Measurements from ENCODE around the gene CENPX.

CENPX gene

DNA sequence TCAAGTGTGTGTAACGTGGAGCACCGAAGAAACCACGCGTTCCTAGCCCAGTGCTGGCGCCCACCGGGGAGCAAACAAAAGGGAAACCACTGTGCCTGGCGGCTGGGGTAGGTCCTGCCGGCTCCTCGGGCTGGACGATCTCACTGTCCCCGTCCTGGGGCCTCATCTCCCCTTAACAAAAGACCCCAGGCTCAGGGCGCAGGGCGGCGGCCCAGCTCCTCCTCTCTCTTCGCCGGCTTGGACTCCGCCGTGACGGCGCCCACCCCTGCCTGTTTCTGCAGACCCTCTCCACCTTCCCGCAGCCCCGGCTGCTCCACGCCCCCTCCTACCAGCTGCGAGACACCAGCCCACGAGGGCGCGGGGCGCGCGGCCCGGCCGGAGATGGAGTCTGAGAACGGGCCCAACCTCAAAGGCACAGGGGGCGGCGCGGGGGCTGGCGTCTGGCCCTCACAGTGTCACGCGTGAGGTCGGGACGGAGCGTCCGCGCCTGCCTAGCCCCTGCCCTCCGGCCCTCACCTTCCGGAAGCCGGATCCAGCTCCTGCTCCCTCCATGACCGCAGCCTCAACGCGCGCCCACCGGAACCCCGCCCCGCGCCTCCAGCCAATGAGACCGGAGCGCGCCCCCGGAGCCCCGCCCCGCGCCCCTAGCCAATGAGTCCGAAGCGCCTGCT is at the start of gene CENPX:
CENPX (minus strand) TSS at position 569 of the 671 bp plus-strand sequence; CDS start at position 552, 17 bp downstream.
- peak; percentile 36 for DNase-seq

DNA sequence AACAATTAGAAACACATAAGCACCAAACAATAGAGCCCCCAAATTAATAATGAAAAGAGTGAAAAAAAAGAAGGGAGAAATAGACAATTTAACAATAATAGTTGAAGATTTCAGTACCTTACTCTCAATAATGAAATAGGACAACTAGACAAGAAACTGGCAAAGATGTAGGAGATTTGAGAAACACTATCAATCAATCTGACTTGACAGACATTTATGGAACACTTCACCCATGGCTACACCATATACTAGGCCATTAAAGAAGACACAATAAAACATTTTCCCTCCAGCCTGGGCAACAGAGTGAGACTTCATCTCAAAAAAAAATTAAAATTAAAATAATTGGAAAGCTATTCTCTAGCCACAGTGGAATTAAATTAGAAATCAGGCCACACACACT is 47.9 kb upstream of the CENPX start:
- DNase-seq: no peak

DNA sequence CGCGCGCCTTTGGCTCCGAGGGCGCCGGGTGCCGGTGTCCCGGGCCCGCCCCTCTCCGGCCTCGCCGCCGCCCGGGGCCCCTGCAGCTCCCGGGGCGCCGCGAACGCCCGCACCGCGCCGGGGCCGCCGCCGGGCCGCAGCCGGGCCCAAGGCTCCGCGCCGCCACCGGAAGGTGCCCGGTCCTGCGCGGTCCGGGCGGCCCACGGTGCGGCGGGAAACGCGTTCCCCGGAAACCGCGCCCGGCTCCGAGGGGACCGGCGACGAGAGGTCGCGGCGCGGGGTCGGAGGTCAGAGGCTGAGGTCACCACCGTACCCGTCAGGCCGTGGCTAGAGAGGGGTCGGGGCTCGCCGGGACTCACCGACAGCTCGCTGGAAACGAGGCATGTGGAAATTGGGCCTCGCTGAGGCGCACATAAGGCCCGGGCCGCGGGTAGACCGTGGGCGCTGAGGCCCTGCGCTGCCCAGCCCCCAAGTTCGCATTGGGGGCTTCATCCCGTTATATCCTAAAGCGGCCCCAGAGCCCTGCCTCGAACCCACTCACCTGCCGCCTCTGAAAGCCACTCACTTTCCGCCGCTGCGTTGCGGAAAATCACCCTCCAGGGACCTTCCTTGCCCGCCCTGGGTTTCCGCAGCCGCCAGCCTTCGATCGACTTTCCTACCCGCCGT is 43.1 kb upstream of the CENPX start, which contains the start of gene DUS1L:
DUS1L (minus strand) TSS at position 167 of the 666 bp plus-strand sequence. CDS start 745 bp downstream, outside the sequence.
- peak; percentile 76 for DNase-seq

DNA sequence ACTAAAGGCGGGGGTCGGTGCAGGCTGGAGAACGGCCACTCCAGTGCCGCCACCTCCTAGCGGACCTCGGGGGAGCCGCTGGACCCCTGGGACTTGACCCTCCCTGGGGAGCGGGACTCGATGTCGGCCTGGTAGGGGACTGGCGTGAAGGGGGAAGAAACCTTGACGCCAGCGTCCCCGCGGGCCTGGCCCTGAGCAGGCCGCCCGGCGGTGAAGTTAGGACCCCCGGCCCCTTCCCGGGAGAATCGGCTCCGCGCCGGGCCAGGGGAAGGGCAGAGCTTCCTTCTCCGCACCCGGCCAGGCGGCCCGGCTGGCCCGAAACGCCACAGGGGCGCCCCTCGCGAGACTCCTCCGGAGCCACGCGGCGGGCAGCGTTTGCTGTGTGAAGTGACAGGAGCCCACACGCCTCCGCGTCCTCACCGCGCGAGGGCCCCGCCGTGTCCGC is 42.5 kb upstream of the CENPX start:
- no peak for DNase-seq

DNA sequence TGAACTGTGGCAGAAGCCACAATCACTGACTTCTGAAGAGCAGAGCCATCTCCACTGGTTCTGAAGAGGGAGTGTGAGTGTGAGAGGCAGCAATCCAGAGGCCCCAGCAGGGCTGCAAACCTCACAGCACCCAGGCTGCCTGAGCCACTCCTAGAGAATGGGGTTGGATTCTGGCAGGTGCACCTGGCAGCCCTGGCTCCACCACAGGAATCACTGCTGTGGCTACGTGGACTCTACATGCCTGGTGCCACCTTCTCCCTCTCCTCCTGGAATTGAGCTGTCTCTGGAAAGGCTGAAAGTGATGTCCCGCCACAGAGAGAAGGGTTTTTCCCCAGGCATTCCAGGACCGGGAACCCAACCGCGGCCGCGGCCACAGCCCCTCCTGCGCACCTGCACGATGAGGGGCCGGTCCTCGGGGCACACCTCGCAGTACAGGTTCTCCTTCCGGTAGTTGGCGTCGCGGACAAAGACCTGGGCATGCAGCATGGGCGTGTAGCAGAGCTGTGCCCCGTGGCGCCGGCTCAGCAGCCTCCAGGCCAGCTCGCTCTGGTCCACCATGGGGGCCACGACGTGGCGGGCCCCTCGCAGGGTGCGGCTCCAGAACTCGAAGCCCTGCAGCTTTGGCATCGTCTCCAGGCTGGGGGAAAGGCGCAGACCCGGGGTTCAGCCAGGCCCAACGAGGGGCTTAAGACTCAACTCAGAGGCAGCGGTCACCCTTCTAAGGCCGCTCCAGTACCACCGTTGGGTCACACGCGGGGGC is 41.9 kb upstream of the CENPX start:
- DNase-seq: no peak

DNA sequence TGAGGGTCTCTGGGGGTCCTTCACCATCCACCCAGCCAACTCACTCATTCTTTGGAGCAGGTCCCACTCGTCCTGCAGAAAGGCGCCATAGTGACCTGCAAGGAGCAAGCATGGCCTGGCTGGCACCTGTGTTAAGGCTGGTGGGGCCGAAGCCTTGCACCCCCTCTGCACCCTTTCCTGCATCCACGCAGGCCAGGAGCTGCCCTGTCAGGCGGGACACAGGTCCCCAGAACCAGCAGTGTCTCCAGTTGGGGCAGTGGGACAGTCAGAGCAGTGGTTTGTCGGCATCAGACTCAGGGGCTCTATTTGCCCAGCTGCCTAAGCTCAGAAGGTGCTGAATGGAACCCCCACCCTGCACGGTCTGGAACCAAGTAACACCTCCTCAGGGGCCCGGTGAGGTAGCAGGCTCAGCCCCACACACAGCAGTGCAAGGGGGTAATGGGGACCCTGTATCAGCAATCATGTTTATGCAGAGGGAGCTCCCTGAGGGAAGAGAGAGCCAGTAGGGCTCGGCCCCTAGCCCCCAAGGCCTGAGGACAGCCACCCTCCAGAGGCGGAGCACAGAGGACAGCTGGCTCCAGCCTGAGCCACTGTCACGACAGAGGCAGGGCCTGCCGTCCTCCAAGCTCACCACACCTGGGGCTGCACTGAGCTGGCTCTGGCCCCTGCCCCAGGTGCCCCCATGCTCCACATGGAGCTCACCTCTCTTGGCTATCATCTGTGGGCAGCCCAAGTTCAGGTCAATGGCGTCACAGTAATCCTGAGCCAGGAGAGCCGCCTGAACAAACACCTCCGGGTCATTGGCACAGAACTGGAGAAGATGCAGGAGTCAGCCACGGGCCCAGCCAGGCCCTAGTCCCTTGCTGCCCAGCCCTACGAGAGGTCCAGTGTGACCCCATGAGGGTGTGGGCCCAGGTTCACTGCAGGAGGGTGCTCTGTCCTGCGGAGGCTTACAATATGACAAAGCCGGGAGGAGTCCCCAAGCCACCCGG is 41.0 kb upstream of the CENPX start:
- DNase-seq: no peak

DNA sequence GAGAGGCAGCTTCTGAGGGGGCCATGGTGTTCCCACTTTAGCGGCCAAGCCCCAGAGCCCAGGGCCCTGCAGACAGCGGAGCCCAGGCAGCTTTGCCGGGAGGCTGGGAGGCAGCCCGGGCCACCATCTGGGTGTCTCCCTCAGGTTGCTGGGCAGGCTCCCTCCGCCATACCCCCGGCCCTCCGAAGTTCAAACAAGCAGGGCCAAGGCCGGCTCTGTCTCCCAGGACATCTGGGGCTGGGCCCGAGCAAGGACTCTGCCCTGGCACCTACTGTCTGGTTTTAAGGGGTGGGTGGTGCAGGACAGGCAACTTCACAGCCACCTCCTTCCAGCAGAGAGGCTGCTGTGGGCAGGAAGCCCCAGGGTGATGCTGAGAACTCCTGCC is 40.3 kb upstream of the CENPX start:
- DNase-seq: no peak

DNA sequence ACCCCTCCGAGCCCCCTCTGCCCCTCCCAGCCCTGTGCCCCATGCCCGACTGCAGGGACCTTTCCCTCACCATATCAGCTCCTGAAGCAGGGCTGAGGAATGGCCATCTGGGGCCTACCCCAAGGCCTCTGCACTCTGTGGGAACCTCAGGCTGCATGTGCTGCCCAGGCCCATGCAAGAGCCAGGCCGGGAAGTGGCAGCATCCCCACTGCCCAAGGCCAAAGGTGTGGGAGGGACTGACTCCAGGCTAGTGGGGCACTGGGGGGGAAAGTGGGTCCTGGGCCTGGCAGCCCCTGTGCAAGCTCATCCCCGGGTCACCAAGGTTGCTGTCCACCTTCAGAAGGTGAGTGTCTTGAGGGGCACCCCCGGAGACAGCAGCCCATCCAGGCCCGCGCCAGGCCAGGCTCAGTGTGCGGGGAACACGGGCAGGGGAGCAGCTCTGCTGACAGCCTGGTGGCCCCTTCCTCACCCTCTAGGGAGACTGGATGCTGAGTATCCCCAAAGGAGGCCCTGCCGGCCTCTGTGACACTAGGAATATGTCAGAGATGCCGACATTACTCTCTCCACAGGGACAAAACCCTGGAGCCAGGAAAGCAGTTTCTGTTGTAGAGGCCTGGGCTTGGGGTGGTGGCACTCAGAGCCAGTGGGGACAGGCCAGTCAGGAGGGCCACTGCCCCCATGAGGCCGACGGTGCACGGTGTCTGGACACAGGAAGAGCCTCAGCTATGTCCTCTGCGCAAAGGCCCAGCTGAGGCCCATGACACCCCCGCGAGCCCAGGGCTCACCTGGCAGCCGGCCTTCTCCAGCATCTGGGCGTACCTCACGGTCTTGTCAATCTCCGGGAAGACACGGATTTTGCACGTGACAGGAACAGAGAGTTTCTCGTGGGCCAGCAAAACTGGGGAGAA is 39.7 kb upstream of the CENPX start:
- DNase-seq: no peak

DNA sequence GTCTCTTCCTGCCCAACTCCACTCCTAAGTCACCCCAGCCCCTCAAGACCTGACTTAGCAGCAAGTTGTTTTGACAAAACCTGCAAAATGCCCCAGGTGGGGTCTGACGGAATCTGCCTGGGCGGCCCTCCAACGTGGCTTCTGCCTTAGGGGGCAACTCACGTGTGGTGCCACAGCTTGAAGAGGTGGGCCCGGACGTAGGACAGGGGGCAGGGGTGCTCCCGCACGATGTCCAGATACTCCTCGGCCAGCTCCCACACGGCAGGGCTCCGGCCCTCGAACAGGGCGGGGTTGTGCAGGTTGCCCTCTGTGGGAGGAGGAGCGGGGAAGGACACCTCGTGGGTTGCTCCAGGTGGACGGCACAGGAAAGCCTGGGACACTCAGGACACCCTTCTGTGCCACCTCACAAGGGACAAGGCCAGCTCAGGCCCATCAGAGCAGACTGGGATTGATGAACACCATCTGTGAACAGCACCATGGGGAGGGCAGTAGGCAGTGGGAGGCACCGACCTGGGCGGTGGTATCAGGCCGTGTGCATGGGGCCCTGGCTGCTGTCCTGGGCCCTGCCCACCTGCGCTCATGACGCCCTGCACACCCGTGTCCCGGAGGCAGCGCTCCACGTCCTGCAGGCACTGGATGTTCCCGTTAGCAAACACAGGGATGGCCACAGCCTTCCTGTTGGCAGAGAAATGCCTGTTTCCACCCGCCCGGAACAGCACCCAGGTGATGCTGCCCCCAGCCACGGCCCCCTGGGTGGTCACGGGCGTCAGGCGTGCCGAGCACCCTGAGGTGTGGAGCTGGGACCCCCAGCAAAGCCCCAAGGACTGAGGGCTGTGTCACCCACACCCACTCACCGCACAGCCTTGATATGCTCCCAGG is 38.6 kb upstream of the CENPX start:
- DNase-seq: no peak

DNA sequence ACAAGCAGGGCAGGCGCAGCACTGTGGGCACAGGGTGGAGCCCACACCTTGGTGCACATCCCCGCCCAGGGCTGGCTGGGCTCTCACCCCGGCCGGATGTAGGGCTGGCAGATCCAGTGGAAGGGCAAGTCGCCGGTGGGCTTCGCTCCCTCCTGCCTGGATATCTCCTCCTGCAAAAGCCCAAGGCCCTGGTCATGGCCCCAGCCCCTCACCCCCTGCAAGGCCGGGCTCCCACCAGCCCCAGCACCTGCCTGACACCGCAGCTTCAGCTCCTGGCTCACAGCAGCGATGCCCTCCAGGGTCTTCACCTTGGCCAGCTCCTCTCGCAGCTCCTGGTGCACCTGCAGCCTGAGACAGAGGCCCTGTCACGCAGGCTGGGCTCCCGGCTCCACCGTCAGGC is 37.9 kb upstream of the CENPX start:
- DNase-seq: no peak

DNA sequence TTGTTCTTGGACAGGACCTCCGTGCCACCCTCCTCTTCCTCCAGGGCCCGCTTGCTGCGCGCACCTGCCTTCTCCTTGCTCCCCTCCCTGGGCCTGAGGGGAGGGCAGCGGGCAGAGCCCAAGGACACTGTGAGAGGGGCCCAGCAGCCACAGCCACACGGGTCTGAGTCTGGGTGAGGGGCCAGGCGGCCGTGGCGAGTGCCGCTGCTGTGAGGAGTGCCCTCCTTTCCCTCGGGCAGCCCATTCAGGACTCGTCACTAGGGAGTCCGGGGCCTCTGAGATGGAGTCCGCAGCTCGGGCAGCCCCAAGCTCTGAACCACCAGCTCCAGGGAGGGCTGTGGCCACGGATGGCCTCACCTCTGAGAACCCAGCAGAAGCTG is 37.3 kb upstream of the CENPX start:
- no peak for DNase-seq

DNA sequence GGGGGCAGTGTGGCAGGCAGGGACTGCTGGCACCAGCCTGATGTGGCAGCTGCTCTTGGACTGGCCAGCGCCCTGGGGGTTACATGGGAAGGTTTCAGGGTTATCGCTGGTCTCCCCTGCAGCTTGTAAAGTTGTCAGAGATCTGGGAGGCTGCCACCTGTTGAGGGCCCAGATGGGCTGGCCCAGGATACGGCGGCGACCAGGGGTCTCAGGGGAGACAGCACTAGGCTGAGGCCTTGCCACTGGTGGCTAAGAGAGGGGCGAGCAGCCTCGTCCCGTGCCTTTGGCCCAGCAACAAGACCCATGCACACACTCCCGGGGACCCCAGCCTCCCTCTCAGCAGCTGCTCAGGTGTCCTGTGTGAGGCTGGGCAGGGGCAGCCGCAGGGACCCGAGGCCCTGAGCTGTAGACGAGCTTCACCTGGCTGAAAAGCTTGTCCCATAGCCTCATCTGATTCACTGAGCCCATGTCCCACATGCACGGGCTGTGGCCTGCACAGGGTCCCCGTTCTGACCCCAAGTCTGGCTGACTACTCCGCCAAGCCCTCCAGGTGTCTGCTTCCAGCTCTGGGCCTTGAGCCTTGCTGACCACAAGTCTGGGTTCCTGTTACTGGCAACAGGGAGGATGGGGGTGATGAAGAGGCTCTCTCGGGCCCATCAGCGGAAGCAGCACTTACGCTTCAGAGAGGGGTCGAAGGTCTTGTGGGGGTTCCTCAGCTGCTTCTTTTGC is 36.8 kb upstream of the CENPX start:
- no peak for DNase-seq

DNA sequence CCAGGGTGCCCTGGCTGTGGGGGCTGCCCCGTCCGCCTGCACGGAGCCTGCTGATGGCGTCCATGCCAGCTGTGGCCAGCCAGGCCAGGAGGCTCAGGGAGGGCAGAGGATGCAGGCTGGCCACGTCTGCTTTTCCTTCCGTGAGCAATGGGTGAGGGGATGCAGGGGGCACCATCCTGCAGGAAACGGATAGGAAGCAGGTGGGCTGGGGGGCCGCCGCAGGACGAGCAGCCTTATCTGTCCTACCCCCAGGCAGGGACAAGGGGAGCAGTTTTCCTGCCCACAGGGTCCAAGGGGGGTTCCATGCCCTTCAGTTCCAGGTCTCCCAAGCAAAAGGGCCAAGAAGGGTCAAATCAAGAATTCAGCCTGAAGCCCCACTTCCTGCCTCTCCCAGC is 36.2 kb upstream of the CENPX start:
- no peak for DNase-seq

DNA sequence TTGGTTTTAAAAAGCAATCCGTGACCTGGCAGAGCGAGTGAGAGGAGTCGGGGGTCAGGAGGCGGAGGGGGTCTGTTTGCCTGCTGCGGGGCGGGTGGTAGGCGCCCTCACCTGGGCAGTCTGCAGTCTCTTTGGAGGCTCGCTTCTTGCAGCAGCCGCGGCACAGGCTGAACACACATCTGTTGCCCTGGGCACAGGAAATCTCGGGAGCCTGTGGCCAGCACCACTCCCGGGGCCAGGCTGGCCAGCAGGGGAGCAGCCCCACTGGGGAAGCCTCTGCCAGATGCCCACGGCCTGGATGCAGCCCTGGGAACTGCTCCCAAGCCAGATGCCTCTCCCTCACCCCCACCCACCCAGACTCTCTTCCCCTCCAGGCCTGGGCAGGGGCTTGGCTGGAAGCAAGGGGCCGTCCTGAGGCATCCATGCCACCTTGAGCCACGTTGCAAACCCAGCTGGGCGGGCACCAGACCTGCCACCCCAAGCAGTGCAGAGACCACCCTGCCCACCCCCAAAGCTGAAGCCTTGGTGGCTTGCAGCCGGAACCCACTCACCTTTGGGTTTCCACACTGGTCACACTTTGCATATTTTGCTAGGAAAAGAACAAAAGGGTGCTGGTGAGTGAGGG is 35.7 kb upstream of the CENPX start:
- no peak for DNase-seq

DNA sequence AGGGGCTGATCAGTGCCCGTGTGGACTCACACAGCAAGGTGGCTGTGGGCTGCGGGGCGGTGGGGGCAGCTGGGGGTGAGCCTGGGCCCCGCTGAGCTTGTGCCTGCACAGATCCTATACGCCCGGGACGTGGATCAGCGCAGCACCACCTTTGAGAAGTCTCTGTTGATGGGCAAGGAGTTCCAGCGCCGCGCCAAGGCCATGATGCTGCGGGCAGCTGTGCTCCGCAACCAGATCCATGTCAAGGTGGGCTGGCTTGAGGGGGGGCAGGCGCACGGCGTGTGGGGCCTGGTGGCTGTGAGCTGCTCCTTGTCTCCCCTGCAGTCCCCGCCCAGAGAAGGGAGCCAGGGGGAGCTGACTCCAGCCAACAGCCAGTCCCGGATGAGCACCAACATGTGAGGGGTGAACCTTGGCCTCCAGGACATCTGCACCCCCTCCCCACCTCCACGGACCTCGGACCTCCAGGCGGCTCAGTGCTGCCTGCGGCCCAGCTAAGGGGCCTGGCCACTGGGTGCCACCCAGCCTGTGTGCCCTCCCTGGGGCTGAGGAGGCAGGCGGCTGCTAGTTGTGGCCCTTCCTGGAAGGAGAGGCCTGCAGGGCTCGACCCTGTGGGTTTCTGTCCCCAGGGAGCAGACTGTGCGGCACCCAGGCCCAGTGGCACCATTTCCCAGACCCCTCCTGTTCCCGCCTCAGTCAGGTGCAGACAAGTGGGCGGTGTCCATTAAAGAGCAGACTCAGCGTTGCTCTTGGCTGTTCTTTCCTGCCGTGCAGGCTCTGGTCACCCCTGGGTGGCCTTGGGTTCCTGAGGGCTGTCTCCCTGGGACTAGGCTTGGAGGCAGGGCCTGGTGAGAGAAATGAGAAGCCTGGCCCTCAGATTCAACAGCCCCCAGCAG is 34.3 kb upstream of the CENPX start:
- no peak for DNase-seq

DNA sequence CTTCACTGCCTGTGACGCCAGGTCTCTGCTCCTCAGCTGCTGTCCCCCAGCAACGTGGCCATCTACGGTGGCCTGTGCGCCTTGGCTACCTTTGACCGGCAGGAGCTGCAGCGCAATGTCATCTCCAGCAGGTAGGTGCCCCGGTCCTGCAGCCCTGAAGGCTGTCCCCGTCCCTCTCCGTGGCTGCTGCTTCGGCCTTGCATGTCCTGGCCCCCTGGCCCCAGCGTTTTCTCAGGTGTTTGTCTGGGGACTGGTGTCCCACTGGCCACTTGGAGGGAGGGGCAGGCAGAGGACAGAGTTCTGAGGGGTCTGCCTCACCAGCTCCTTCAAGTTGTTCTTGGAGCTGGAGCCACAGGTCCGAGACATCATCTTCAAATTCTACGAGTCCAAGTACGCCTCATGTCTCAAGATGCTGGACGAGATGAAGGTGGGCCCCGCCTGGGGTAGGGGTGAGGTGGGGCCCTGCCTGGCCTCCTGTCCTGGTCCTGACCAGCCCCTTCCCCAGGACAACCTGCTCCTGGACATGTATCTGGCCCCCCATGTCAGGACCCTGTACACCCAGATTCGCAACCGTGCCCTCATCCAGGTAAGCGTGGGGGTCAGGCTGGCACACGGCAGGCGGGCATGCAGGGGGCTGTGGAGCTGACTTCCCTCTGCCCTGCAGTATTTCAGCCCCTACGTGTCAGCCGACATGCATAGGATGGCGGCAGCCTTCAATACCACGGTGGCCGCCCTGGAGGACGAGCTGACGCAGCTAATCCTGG is 33.5 kb upstream of the CENPX start:
- DNase-seq: no peak

Data from hematopoietic multipotent progenitor cell treated with erythropoietin and hydrocortisone succinate and interleukin-3 and kit ligand, for 6 days (in vitro differentiated cells).